Fibroblast of lung (primary cell): Measurements from ENCODE around the gene DDX47.

ENCODE experiments used
- EZH2 ChIP-seq: IDR thresholded peaks from 2 replicates; pipeline ENCODE4 v1.5.1; 2012; ENCODE audit warnings: low read length, control low read depth, mild to moderate bottlenecking; ENCODE audit errors: missing control alignments
- TF ChIP-seq, protein P1 (sequence below), 2 donors: IDR thresholded peaks in 1 of 2; conservative IDR thresholded peaks in 1 of 2; 1 replicate in 1 of 2; 2 replicates in 1 of 2; pipeline ENCODE4 v1.5.1; 2011 to 2012; ENCODE audit warnings: low read length in 2 of 2, control low read depth in 1 of 2, inconsistent platforms in 1 of 2, low read depth in 1 of 2, mild to moderate bottlenecking in 1 of 2

DNA sequence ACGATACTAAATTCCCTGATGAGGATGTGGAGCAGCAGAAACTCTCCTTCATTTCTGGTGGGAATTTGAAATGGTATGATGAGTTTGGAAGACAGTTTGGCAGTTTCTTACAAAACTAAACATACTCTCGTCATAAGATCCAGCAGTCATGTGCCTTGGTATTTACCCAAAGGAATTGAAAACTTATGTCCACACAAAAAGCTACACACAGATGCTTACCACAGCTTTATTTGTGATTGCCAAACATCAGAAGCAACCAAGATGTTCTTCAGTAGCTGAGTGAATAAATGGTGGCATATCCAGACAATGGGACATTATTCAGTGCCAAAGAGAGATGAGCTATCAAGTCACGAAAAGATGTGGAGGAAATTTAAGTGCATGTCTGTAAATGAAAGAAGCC lies 38.4 kb upstream of the DDX47 start:
- TF ChIP-seq, protein P1, sequence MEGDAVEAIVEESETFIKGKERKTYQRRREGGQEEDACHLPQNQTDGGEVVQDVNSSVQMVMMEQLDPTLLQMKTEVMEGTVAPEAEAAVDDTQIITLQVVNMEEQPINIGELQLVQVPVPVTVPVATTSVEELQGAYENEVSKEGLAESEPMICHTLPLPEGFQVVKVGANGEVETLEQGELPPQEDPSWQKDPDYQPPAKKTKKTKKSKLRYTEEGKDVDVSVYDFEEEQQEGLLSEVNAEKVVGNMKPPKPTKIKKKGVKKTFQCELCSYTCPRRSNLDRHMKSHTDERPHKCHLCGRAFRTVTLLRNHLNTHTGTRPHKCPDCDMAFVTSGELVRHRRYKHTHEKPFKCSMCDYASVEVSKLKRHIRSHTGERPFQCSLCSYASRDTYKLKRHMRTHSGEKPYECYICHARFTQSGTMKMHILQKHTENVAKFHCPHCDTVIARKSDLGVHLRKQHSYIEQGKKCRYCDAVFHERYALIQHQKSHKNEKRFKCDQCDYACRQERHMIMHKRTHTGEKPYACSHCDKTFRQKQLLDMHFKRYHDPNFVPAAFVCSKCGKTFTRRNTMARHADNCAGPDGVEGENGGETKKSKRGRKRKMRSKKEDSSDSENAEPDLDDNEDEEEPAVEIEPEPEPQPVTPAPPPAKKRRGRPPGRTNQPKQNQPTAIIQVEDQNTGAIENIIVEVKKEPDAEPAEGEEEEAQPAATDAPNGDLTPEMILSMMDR (conservative IDR thresholded peaks at IDR 0.05 in 1 of 2, IDR thresholded peaks at IDR 0.05 in 1 of 2; ENCODE audit: low read depth in 1 of 2, low read length in 2 of 2): no peak
- no peak for TF ChIP-seq EZH2
